IMR-90 (cell line): ENCODE data around the gene RABEP1. TPM values are rescaled to one million over a fixed set of nuclear protein-coding genes. Genes with fewer than 3 reads are reported as not detected.

Experiments
- ATAC-seq: fragments of 200-7000 bp; cut with Tn5 transposase; 2 replicates; pipeline ENCODE4 v1.9.1; 2020; ENCODE audit warnings: low read depth, mild to moderate bottlenecking, moderate library complexity
- Bru-seq: library from RNA; stranded (reverse); fragments of 400-500 nt; gene quantifications from one replicate; lab custom pipeline; 2021; lab: Mats Ljungman, UMichigan
- BruChase-seq, 2 experiments: library from RNA; stranded (reverse); fragments of 400-500 nt; gene quantifications; one replicate each; lab custom pipeline; 2021; lab: Mats Ljungman, UMichigan
- BruUV-seq: library from RNA; stranded (reverse); fragments of 400-500 nt; replicated peaks from 2 replicates; lab custom pipeline; 2021; lab: Mats Ljungman, UMichigan
- CTCF ChIA-PET: fragments of 300-600 bp; formaldehyde crosslinking; extraction: SDS; loops from one replicate; lab custom pipeline; 2021; ENCODE audit warnings: antibody characterized with exemption; lab: Yijun Ruan, JAX
- POLR2A ChIA-PET: fragments of 300-600 bp; sonication (Branson Sonifier 250); formaldehyde crosslinking; loops from one replicate; lab custom pipeline; 2022; ENCODE audit warnings: antibody characterized with exemption; ENCODE audit not compliant: unreplicated experiment; lab: Charles Lee
- DNase-seq: peaks from one replicate; pipeline ENCODE4 v3.0.0; 2013
- H2AFZ ChIP-seq: replicated peaks from 2 replicates; pipeline ENCODE3; 2013; ENCODE audit warnings: low read length, mild to moderate bottlenecking; ENCODE audit not compliant: poor library complexity
- H2AK5ac ChIP-seq: 2 replicates; pipeline ENCODE4 v1.6.1; 2013; ENCODE audit warnings: low read depth, low read length, inconsistent platforms
- H2AK9ac ChIP-seq: replicated peaks from 2 replicates; pipeline ENCODE3; 2013; ENCODE audit warnings: mild to moderate bottlenecking, low read depth, low read length, moderate library complexity; ENCODE audit not compliant: poor library complexity
- H2BK120ac ChIP-seq: 2 replicates; pipeline ENCODE4 v1.6.1; 2013; ENCODE audit warnings: low read depth, low read length, inconsistent platforms
- H2BK15ac ChIP-seq: 3 replicates; pipeline ENCODE4 v1.6.1; 2013; ENCODE audit warnings: low read depth, low read length, inconsistent platforms
- H2BK20ac ChIP-seq: 2 replicates; pipeline ENCODE4 v1.6.1; 2013; ENCODE audit warnings: low read depth, mild to moderate bottlenecking, inconsistent platforms, low read length, moderate library complexity
- H2BK5ac ChIP-seq: 2 replicates; pipeline ENCODE4 v1.6.1; 2013; ENCODE audit warnings: mild to moderate bottlenecking, low read depth, low read length, inconsistent platforms; ENCODE audit not compliant: poor library complexity, severe bottlenecking
- H3K14ac ChIP-seq: replicated peaks from 2 replicates; pipeline ENCODE4 v1.6.1; 2013; ENCODE audit warnings: low read depth, low read length, inconsistent platforms
- H3K18ac ChIP-seq: 2 replicates; pipeline ENCODE4 v1.6.1; 2013; ENCODE audit warnings: low read depth, low read length, control low read depth
- H3K23ac ChIP-seq: 2 replicates; pipeline ENCODE4 v1.6.1; 2013; ENCODE audit warnings: low read depth, low read length, inconsistent platforms
- H3K27ac ChIP-seq: 2 replicates; pipeline ENCODE4 v1.5.1; 2013; ENCODE audit warnings: mild to moderate bottlenecking, control low read depth, low read length; ENCODE audit not compliant: insufficient read depth
- H3K27me3 ChIP-seq: 2 replicates; pipeline ENCODE4 v1.6.1; 2013; ENCODE audit warnings: low read length; ENCODE audit not compliant: control insufficient read depth, insufficient read depth
- H3K36me3 ChIP-seq: 2 replicates; pipeline ENCODE4 v1.6.1; 2013; ENCODE audit warnings: low read length, mixed read lengths; ENCODE audit not compliant: control insufficient read depth, insufficient read depth
- H3K4ac ChIP-seq: 2 replicates; pipeline ENCODE4 v1.6.1; 2013; ENCODE audit warnings: low read depth, low read length, inconsistent platforms
- H3K4me1 ChIP-seq: 2 replicates; pipeline ENCODE4 v1.6.1; 2013; ENCODE audit warnings: low read length, mixed read lengths; ENCODE audit not compliant: control insufficient read depth, insufficient read depth
- H3K4me2 ChIP-seq: 2 replicates; pipeline ENCODE4 v1.6.1; 2013; ENCODE audit warnings: low read depth, mild to moderate bottlenecking, control low read depth, low read length, moderate library complexity
- H3K4me3 ChIP-seq: 2 replicates; pipeline ENCODE4 v1.5.1; 2013; ENCODE audit warnings: low read depth, mild to moderate bottlenecking, control low read depth, low read length, moderate library complexity; ENCODE audit not compliant: insufficient read depth
- H3K56ac ChIP-seq: 2 replicates; pipeline ENCODE4 v1.6.1; 2013; ENCODE audit warnings: low read length, inconsistent platforms; ENCODE audit not compliant: insufficient read depth; ENCODE audit errors: extremely low read depth
- H3K79me1 ChIP-seq, 2 experiments: 2 replicates each; pipeline ENCODE4 v1.6.1; 2013; ENCODE audit warnings: low read length in 2 of 2, inconsistent platforms in 1 of 2, low read depth in 1 of 2
- H3K9ac ChIP-seq: 2 replicates; pipeline ENCODE4 v1.6.1; 2013; ENCODE audit warnings: low read depth, low read length, control low read depth
- H3K9me1 ChIP-seq: 2 replicates; pipeline ENCODE4 v1.6.1; 2013; ENCODE audit warnings: low read length, inconsistent platforms; ENCODE audit not compliant: insufficient read depth
- H3K9me3 ChIP-seq: 2 replicates; pipeline ENCODE4 v1.6.1; 2013; ENCODE audit warnings: low read length; ENCODE audit not compliant: control insufficient read depth, insufficient read depth
- H4K20me1 ChIP-seq: 2 replicates; pipeline ENCODE4 v1.6.1; 2013; ENCODE audit warnings: low read length, inconsistent platforms; ENCODE audit not compliant: insufficient read depth
- H4K5ac ChIP-seq: 2 replicates; pipeline ENCODE4 v1.6.1; 2013; ENCODE audit warnings: mild to moderate bottlenecking, low read depth, low read length, control low read depth
- H4K8ac ChIP-seq, 2 experiments: 2 replicates each; pipeline ENCODE4 v1.6.1; 2013; ENCODE audit warnings: low read depth in 2 of 2, low read length in 2 of 2, control low read depth in 1 of 2, inconsistent platforms in 1 of 2
- H4K91ac ChIP-seq: 2 replicates; pipeline ENCODE4 v1.6.1; 2013; ENCODE audit warnings: low read depth, low read length, inconsistent platforms; ENCODE audit not compliant: insufficient read depth
- BHLHE40 ChIP-seq: fragments of 150-350 bp; IDR thresholded peaks from 2 replicates; pipeline ENCODE4 v1.6.1; 2016; ENCODE audit warnings: mild to moderate bottlenecking, low read depth, low read length
- CEBPB ChIP-seq: IDR thresholded peaks from 2 replicates; pipeline ENCODE4 v1.6.1; 2012; ENCODE audit warnings: low read depth, low read length, improper control_type of control experiment
- MAZ ChIP-seq: IDR thresholded peaks from 2 replicates; pipeline ENCODE4 v1.6.1; 2012; ENCODE audit warnings: low read depth, mild to moderate bottlenecking, low read length, improper control_type of control experiment, moderate library complexity, borderline replicate concordance
- NFE2L2 ChIP-seq: fragments of 150-350 bp; IDR thresholded peaks from 2 replicates; pipeline ENCODE4 v1.6.1; 2016; ENCODE audit warnings: low read depth, mild to moderate bottlenecking, low read length
- POLR2A ChIP-seq: IDR thresholded peaks from 2 replicates; pipeline ENCODE4 v1.6.1; 2012; ENCODE audit warnings: mild to moderate bottlenecking, low read depth, low read length
- RAD21 ChIP-seq: IDR thresholded peaks from 2 replicates; pipeline ENCODE4 v1.6.1; 2012; ENCODE audit warnings: low read length, improper control_type of control experiment
- RFX5 ChIP-seq: IDR thresholded peaks from 2 replicates; pipeline ENCODE4 v1.8.0; 2012; ENCODE audit warnings: low read depth, mild to moderate bottlenecking, low read length, moderate library complexity
- SMC3 ChIP-seq: fragments of 150-350 bp; IDR thresholded peaks from 2 replicates; pipeline ENCODE4 v1.6.1; 2016; ENCODE audit warnings: low read depth, mild to moderate bottlenecking, antibody characterized with exemption, low read length, moderate library complexity
- WGBS, 2 experiments: methylation state at CpG; one replicate each; pipeline versions ENCODE4 v1.1.5 to v1.1.7; 2013; ENCODE audit warnings: missing lambda C conversion rate in 2 of 2; ENCODE audit not compliant: insufficient read length in 1 of 2; ENCODE audit errors: extremely low coverage in 2 of 2; 5-methylcytosine and 5-hydroxymethylcytosine counted together
- dilution Hi-C: fragments of 300-500 bp; cut with HindIII; formaldehyde crosslinking; loops from one replicate; pipeline ENCODE4 v1.14.3; 2018; ENCODE audit warnings: low sequenced_read_pairs; ENCODE audit not compliant: unreplicated experiment
- in situ Hi-C: fragments of 300-500 bp; cut with MboI; formaldehyde crosslinking; loops from 3 replicates; pipeline ENCODE4 v1.14.3; 2019; ENCODE audit warnings: low sequenced_read_pairs, inconsistent platforms, mixed read lengths
- intact Hi-C: fragments of 100-400 bp; cut with micrococcal nuclease; formaldehyde crosslinking; loops from 2 replicates; pipeline ENCODE4 v1.10.0; 2022
- long read RNA-seq: library from polyadenylated mRNA; unstranded; transcript quantifications from one replicate; pipeline ENCODE4 v2.0.0, GENCODE V29; 2021; ENCODE audit not compliant: unreplicated experiment
- polyA plus RNA-seq, 3 experiments: library from polyadenylated mRNA; depleted of rRNA; stranded (reverse); fragments of >200 nt; gene quantifications; 2 replicates each; pipeline ENCODE4 v1.2.3, GENCODE V29; 2012; ENCODE audit warnings: low replicate concordance in 1 of 3
- total RNA-seq: library from RNA; depleted of rRNA; stranded (reverse); fragments of >200 nt; gene quantifications from 2 replicates; pipeline ENCODE4 v1.2.3, GENCODE V29; 2012; rRNA removed
- TF ChIP-seq, protein P1 (sequence below): fragments of 150-350 bp; IDR thresholded peaks from 2 replicates; pipeline ENCODE4 v1.6.1; 2017; ENCODE audit warnings: mild to moderate bottlenecking, antibody characterized with exemption, low read length, low read depth

RABEP1 gene, protein sequence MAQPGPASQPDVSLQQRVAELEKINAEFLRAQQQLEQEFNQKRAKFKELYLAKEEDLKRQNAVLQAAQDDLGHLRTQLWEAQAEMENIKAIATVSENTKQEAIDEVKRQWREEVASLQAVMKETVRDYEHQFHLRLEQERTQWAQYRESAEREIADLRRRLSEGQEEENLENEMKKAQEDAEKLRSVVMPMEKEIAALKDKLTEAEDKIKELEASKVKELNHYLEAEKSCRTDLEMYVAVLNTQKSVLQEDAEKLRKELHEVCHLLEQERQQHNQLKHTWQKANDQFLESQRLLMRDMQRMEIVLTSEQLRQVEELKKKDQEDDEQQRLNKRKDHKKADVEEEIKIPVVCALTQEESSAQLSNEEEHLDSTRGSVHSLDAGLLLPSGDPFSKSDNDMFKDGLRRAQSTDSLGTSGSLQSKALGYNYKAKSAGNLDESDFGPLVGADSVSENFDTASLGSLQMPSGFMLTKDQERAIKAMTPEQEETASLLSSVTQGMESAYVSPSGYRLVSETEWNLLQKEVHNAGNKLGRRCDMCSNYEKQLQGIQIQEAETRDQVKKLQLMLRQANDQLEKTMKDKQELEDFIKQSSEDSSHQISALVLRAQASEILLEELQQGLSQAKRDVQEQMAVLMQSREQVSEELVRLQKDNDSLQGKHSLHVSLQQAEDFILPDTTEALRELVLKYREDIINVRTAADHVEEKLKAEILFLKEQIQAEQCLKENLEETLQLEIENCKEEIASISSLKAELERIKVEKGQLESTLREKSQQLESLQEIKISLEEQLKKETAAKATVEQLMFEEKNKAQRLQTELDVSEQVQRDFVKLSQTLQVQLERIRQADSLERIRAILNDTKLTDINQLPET
- 38.2 and 40.0 TPM in 2 replicates for total RNA-seq
- polyA plus RNA-seq (2012; rRNA removed) = 11.9 and 15.3 TPM in 2 replicates
- 3.9 and 4.0 TPM in 2 replicates for polyA plus RNA-seq (2012; cell fraction: cytosol; rRNA removed)
- 3.7 and 15.5 TPM in 2 replicates for polyA plus RNA-seq (2012; cell fraction: nucleus; rRNA removed; ENCODE audit: low replicate concordance)
- Bru-seq, nascent RNA = percentile 82 among the genes with signal in this experiment
- percentile 90 among the genes with signal in this experiment for BruChase-seq, experiment 1, labeled RNA remaining after a 6-hour chase
- percentile 81 among the genes with signal in this experiment for BruChase-seq, experiment 2, labeled RNA remaining after a 2-hour chase
- long read RNA-seq, full-length matches to known transcripts = 35 of 69 reads
- long read RNA-seq, partial matches to known transcripts = 22 of 69 reads
- long read RNA-seq, other reads (novel, unspliced or antisense) = 12 of 69 reads

DNA sequence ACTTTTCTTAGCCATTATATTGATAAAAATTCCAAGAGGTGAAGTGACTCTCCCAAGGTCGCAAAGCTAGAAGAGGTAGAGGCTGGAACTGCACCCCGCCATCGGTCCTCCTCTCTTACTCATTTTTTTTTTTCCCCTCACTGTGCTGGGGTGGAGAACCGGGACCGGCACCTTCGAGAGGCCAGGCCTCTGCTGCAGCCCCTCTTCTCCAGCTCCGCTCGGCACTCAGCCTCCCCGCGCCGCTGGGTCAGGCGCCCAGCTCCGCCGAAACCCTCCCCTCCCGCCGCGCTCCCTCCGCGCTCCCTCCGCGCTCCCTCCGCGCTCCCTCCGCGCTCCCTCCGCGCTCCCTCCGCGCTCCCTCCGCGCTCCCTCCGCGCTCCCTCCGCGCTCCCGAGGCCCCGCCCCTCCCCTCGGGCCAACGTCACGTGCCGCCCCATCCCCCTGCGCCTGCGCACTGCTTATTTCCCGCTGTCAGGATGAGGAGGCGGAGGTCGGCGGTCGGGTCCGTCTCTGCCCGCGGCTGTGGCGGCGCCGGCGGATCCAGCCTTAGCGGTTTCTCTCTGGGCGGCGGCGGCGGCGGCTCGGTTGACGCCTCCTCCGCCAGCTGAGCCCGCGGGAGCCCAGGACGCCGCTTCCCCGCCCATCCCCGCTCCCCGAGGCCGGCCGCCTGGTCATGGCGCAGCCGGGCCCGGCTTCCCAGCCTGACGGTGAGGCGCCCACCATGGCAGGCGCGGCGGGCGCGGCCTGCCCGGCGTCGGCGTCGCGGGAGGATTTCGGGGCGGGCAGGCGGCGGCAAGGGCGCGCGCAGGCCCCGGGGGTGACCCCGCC lies at the start of gene RABEP1:
Gene RABEP1 (plus strand): TSS at position 471 of the 828 bp plus-strand sequence. CDS start 203 bp downstream, at position 674.
- peak within 1 kb of the TSS; percentile 80 for H2AK5ac ChIP-seq
- H2BK15ac ChIP-seq = peak within 1 kb of the TSS; percentile 21; the same call in 1 of the 3 replicates
- POLR2A ChIA-PET = interaction anchor here (0.6 kb wide), 2 partner anchors 16 to 19 kb away, joined by 3 to 4 read pairs; no protein-coding TSS in a partner anchor
- dilution Hi-C loops (no loop called here), intact Hi-C loops (loop anchor here (10.0 kb wide), 1 partner anchor 133 kb away; the partner anchor contains the start of gene NUP88), in situ Hi-C loops (no loop called here)
- no peaks in the 10 kb centered on the region for H3K27me3 ChIP-seq
- DNase-seq = peak; percentile 88
- peak within 1 kb of the TSS; percentile 79 for H3K14ac ChIP-seq
- peaks cover 6% of the 10 kb centered on the region for H3K4me1 ChIP-seq
- peak within 1 kb of the TSS; percentile 76; the same call in 1 of the 2 replicates for H3K4ac ChIP-seq
- H3K36me3 ChIP-seq = no peaks in the 10 kb centered on the region; the same call in none of the 2 replicates
- no TSS peak for BruUV-seq
- H3K56ac ChIP-seq = peak within 1 kb of the TSS; percentile 42; the same call in 1 of the 2 replicates
- H2BK120ac ChIP-seq = no peak within 1 kb of the TSS
- H2AK9ac ChIP-seq = peak within 1 kb of the TSS; percentile 11
- WGBS, 2 experiments = 1% methylated on average over 41 of the region's 98 CpGs; no CpG with 5 or more reads in 1 of the 2 experiments
- peak within 1 kb of the TSS; percentile 69 to 84 for H4K8ac ChIP-seq
- no peaks in the 10 kb centered on the region for H3K9me3 ChIP-seq
- peaks cover 30% of the 10 kb centered on the region for H4K20me1 ChIP-seq
- peak within 1 kb of the TSS; percentile 31 for H2BK5ac ChIP-seq
- CTCF ChIA-PET = interaction anchor here (0.7 kb wide), 1 partner anchor 18 kb away, joined by 3 read pairs; no protein-coding TSS in a partner anchor
- peak within 1 kb of the TSS; percentile 95 for H3K9ac ChIP-seq
- peak within 1 kb of the TSS; percentile 94 for H3K23ac ChIP-seq
- peak within 1 kb of the TSS; percentile 61 for H3K27ac ChIP-seq
- H2BK20ac ChIP-seq = no peak within 1 kb of the TSS
- peaks cover 9% of the 10 kb centered on the region; the same call in 1 of the 2 replicates for H3K9me1 ChIP-seq
- TF ChIP-seq BHLHE40 = peak; percentile 96
- no peak for TF ChIP-seq SMC3
- TF ChIP-seq RFX5 = no peak
- TF ChIP-seq, protein P1, sequence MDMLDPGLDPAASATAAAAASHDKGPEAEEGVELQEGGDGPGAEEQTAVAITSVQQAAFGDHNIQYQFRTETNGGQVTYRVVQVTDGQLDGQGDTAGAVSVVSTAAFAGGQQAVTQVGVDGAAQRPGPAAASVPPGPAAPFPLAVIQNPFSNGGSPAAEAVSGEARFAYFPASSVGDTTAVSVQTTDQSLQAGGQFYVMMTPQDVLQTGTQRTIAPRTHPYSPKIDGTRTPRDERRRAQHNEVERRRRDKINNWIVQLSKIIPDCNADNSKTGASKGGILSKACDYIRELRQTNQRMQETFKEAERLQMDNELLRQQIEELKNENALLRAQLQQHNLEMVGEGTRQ = peak; percentile 95
- TF ChIP-seq NFE2L2 = no peak
- TF ChIP-seq CEBPB = no peak
- peak; percentile 83 for TF ChIP-seq POLR2A
- peak; percentile 84; the same call in 1 of the 2 replicates for TF ChIP-seq MAZ
- no peak for TF ChIP-seq RAD21
- peak within 1 kb of the TSS; percentile 91 for H2AFZ ChIP-seq
- peak; percentile 94 for ATAC-seq
- H3K4me2 ChIP-seq = peak within 1 kb of the TSS; percentile 100
- peak within 1 kb of the TSS; percentile 49 for H4K5ac ChIP-seq
- H4K91ac ChIP-seq = no peak within 1 kb of the TSS
- peak within 1 kb of the TSS; percentile 56; the same call in 1 of the 2 replicates for H3K18ac ChIP-seq
- peaks cover 16 to 31% of the 10 kb centered on the region in 2 experiments for H3K79me1 ChIP-seq
- H3K4me3 ChIP-seq = peak within 1 kb of the TSS; percentile 82
